Retinal pigment epithelial cell (primary cell): Measurements from ENCODE around the gene CERS3.

ENCODE experiments used
- DNase-seq: peaks from one replicate; pipeline ENCODE4 v3.0.0-alpha.2; 2010; ENCODE audit warnings: low read depth
- H3K4me3 ChIP-seq: 2 replicates; pipeline ENCODE4 v1.5.1; 2011; ENCODE audit warnings: mild to moderate bottlenecking, low read length, control low read depth, moderate library complexity
- TF ChIP-seq, protein P1 (sequence below): conservative IDR thresholded peaks from 2 replicates; pipeline ENCODE4 v1.5.1; 2011; ENCODE audit warnings: low read depth, low read length, control low read depth, inconsistent platforms

Gene CERS3

DNA sequence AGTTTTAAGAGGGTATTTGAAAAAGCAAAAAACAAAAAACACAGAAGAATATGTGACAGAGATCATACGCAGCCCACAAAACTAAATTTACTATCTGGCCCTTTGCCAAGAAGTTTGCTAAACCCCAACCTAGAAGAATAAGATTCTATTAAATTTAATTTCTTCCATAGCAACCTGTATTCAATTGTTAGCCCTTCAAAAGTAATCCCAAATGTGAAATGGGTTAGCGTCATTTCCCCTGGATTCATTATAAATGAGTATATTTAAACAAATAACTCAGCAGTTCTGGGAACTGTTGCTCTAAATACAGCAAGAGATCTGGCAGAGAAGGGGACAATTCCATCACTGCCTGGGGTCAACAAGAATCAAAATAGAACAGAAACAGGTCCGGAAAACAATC lies 56.8 kb downstream of the CERS3 start:
- TF ChIP-seq, protein P1, sequence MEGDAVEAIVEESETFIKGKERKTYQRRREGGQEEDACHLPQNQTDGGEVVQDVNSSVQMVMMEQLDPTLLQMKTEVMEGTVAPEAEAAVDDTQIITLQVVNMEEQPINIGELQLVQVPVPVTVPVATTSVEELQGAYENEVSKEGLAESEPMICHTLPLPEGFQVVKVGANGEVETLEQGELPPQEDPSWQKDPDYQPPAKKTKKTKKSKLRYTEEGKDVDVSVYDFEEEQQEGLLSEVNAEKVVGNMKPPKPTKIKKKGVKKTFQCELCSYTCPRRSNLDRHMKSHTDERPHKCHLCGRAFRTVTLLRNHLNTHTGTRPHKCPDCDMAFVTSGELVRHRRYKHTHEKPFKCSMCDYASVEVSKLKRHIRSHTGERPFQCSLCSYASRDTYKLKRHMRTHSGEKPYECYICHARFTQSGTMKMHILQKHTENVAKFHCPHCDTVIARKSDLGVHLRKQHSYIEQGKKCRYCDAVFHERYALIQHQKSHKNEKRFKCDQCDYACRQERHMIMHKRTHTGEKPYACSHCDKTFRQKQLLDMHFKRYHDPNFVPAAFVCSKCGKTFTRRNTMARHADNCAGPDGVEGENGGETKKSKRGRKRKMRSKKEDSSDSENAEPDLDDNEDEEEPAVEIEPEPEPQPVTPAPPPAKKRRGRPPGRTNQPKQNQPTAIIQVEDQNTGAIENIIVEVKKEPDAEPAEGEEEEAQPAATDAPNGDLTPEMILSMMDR = no peak
- no peak for DNase-seq
- H3K4me3 ChIP-seq = no peak overlapping the region

DNA sequence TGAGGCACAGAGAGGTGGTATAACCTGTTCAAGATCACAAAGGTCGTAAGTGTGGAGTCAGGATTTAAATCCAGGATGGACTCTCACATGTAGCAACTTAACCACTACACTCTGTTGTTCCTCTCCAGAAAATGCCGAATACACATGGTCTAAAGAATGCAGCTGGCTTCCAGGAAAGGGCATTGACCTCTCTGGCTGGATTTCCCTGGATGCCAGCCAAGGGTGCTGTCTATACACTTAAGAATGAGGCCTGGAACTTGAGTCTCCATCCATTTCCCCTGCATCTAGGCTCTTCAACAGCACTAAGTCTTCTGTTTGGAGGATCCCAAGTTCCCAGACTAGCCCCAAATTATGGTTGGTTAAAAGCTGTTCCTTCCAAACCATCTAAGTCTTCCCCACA lies 60.5 kb downstream of the CERS3 start:
- TF ChIP-seq, protein P1 = no peak
- no peak overlapping the region for H3K4me3 ChIP-seq
- no peak for DNase-seq

GRCh38 chr15:100466073-100466472 lies 62.7 kb downstream of the CERS3 start:
- TF ChIP-seq, protein P1 = no peak
- H3K4me3 ChIP-seq = no peak overlapping the region
- no peak for DNase-seq

DNA sequence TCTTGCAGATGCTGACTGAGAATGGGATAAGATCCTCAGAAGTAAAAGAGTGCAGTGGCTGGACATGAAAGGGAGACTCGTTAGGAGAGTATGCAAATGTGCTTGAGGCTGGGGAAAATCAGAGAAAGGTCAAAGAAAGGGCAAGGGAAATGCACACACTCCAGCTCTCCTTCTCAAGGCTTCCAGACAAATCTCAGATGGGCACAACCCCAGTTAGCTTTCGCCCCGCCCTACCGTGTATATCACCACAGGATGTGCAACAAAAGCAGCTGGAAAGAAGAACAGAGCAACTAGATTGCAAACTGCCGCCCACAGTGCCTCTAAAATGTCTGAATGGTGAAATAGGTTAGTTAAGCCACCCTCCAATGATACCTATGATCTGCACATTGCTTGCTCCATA lies 63.9 kb downstream of the CERS3 start:
- no peak for DNase-seq
- TF ChIP-seq, protein P1 = no peak
- H3K4me3 ChIP-seq = no peak overlapping the region

GRCh38 chr15:100464256-100464655 lies 64.5 kb downstream of the CERS3 start:
- TF ChIP-seq, protein P1 = no peak
- DNase-seq = no peak
- no peak overlapping the region for H3K4me3 ChIP-seq

DNA sequence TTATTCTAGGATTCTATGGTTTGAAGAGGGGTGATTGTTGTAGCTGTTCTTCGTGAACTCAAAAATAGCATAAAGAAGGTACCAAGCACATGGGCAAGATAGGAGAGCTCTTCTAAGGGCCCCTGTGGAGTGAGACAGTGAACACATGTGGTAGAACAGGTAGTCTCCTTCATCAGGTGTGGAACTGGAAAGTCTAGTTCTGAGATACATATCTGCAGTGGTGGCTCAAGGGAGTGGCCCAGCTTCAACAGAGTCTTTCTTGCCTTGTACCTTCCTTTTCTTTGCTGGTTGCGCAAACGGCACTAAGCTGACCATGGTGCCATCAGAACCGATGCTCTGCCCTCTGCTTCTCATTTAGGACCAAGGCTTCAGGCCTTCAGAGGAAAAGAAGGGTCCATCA lies 65.2 kb downstream of the CERS3 start:
- TF ChIP-seq, protein P1 = no peak
- no peak for DNase-seq
- no peak overlapping the region for H3K4me3 ChIP-seq

DNA sequence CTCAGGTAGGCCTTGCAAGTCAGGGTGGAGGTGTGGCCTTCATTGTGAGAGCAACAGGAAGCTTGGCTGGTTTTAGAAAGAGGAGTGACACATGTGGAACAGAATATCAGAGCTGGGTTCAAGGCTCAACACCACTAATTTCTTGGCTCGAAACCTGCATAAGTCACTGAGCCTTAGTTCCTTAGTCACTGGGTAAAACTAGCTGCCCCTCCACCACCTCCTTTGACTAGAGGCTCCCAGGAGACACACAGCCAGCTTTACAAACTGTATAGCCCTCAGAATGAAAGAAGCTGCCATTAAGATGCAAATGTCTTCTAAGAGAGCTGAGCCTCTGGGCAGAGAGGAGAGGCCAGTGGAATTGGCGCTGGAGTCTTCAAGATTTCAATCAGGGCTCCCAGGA lies 67.7 kb downstream of the CERS3 start:
- no peak overlapping the region for H3K4me3 ChIP-seq
- DNase-seq = no peak
- TF ChIP-seq, protein P1 = no peak
